Ecto neural progenitor cell (in vitro differentiated cells): ENCODE data around the gene SSBP4.
A peak's percentile ranks its signal among the peaks of the same experiment; 100 is the strongest.

Experiments used
- DNase-seq: peaks from one replicate; pipeline ENCODE4 v3.0.0-alpha.2; 2018; ENCODE audit warnings: low spot score

The SSBP4 gene

GRCh38 chr19:18445262-18445948 lies 26.2 kb downstream of the SSBP4 start:
- no peak for DNase-seq

GRCh38 chr19:18446145-18446810 lies 27.1 kb downstream of the SSBP4 start:
- DNase-seq = no peak

GRCh38 chr19:18446811-18447359 lies 27.7 kb downstream of the SSBP4 start:
- peak; percentile 69 for DNase-seq

- DNase-seq = no peak
Observed at GRCh38 chr19:18449552-18449951, 30.4 kb downstream of the SSBP4 start.

GRCh38 chr19:18450021-18450930 lies 31.1 kb downstream of the SSBP4 start:
- DNase-seq = no peak

GRCh38 chr19:18450931-18451836 lies 32.0 kb downstream of the SSBP4 start:
- peak; percentile 93 for DNase-seq

- DNase-seq = no peak
Observed at GRCh38 chr19:18452386-18452785, 33.2 kb downstream of the SSBP4 start.

GRCh38 chr19:18453269-18454024 lies 34.2 kb downstream of the SSBP4 start:
- DNase-seq = no peak

- no peak for DNase-seq
Observed at GRCh38 chr19:18456279-18456678, 37.1 kb downstream of the SSBP4 start.

GRCh38 chr19:18456974-18457373 lies 37.8 kb downstream of the SSBP4 start:
- no peak for DNase-seq

- DNase-seq = no peak
Observed at GRCh38 chr19:18457483-18458331, 38.5 kb downstream of the SSBP4 start.

- DNase-seq = no peak
Observed at GRCh38 chr19:18460900-18461299, 41.7 kb downstream of the SSBP4 start.

GRCh38 chr19:18461471-18461870 lies 42.3 kb downstream of the SSBP4 start:
- DNase-seq = no peak

GRCh38 chr19:18464646-18465045 lies 45.4 kb downstream of the SSBP4 start:
- no peak for DNase-seq

GRCh38 chr19:18465214-18465963 lies 46.2 kb downstream of the SSBP4 start:
- no peak for DNase-seq

- no peak for DNase-seq
Observed at GRCh38 chr19:18465964-18466339, 46.8 kb downstream of the SSBP4 start.

- DNase-seq = no peak
Observed at GRCh38 chr19:18466354-18466753, 47.2 kb downstream of the SSBP4 start.

GRCh38 chr19:18467978-18468377 lies 48.8 kb downstream of the SSBP4 start:
- DNase-seq = no peak

GRCh38 chr19:18468517-18468916 lies 49.3 kb downstream of the SSBP4 start:
- no peak for DNase-seq
